Lower leg skin (tissue), 3 donors: Measurements from ENCODE around the gene ROR1.

Experiments used
- CTCF ChIP-seq, 3 donors: fragments of 450-650 bp; IDR thresholded peaks; one replicate each; pipeline ENCODE4 v1.5.1; 2016; ENCODE audit warnings: antibody characterized with exemption in 3 of 3, mild to moderate bottlenecking in 3 of 3, moderate library complexity in 2 of 3
- POLR2A ChIP-seq, 2 donors: fragments of 450-650 bp; IDR thresholded peaks; one replicate each; pipeline ENCODE4 v1.6.1; 2016 to 2017; ENCODE audit warnings: antibody characterized with exemption in 2 of 2, mild to moderate bottlenecking in 1 of 2, moderate library complexity in 1 of 2

- TF ChIP-seq CTCF (IDR thresholded peaks at IDR 0.05) (no peak), POLR2A (IDR thresholded peaks at IDR 0.05) (no peak)
Measured at GRCh38 chr1:64077281-64077940, 303.6 kb downstream of the ROR1 start.
